Neuron (in vitro differentiated cells): ENCODE measurements around the gene MFSD2B.
A peak's percentile ranks its signal among the peaks of the same experiment; 100 is the strongest.

ENCODE experiments used
- H2AFZ ChIP-seq: one replicate; pipeline ENCODE4 v1.6.1; 2013; ENCODE audit warnings: low read depth, mild to moderate bottlenecking, inconsistent platforms, low read length, moderate library complexity
- H3K27me3 ChIP-seq: one replicate; pipeline ENCODE4 v1.6.1; 2013; ENCODE audit warnings: low read length; ENCODE audit not compliant: insufficient read depth
- H3K36me3 ChIP-seq: one replicate; pipeline ENCODE4 v1.6.1; 2013; ENCODE audit warnings: low read length; ENCODE audit not compliant: insufficient read depth
- H3K4me1 ChIP-seq: one replicate; pipeline ENCODE4 v1.6.1; 2013; ENCODE audit warnings: low read length; ENCODE audit not compliant: insufficient read depth
- H3K4me3 ChIP-seq: 2 replicates; pipeline ENCODE4 v1.5.1; 2013; ENCODE audit warnings: mild to moderate bottlenecking, low read length, moderate library complexity
- H3K9me3 ChIP-seq: one replicate; pipeline ENCODE4 v1.6.1; 2013; ENCODE audit warnings: low read length

Gene MFSD2B

DNA sequence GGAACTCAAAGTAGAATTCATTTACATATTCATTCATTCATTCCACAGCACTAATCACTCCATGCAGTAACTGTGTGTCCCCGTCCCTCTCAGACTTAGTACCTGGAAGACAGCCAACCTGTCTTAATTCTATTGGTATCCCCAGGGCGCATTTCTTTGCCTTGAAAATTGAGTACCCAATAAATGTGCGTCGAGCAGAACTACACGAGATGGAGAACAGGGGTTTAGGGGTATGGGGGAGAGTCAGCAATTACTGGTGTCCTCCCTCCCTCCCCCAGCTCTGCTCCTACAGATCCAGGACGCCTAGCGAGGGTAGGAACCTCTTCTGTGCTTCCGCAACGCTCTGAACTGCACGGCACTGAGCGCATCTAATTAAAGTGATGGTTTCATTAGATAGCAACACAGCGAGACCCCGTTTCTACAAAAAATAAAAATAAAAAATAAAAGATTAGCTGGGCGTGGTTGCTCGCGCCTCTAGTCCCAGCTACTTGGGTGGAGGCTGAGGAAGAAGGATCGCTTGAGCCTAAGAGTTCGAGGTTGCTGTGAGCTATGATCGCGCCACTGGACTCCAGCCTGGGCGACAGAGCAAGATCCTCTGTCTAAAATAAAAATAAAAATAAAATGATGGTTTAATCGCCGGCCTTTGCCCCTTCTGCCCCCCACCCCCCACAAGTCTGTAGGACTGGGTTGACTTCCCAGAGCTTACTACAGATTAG, 39.0 kb downstream of the MFSD2B start:
- H3K27me3 ChIP-seq = no peaks in the 10 kb centered on the region
- H3K36me3 ChIP-seq = no peaks in the 10 kb centered on the region
- H2AFZ ChIP-seq = peak overlapping the region; percentile 62
- H3K9me3 ChIP-seq = no peaks in the 10 kb centered on the region
- peak overlapping the region; percentile 62 for H3K4me3 ChIP-seq
- H3K4me1 ChIP-seq = peaks cover 15% of the 10 kb centered on the region

DNA sequence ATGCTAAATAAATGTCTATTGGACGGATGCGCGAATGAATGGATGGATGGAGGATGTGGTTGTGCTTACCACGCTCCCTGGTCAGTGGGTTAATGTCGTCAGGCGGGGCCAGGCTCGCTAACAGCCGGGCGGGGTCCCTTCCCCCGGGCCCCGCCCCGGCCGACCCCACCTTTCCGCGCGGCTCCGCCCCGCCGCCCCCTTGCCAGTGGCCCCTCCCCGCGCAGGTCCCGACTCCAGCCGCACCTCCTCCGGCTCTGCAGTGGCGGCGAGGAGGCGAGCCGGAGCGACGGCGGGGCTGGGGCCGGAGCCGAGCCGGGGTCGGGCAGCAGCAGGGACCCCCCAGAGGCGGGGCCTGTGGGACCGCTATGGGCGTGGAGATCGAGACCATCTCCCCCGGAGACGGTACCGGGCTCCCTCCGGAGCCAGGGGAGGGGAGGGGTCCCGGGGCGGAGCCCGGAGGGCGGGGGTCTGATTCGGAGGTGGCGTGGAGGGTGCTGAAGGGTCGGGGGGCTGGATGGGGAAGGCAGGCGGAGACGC, 39.7 kb downstream of the MFSD2B start, which contains the start of gene FKBP1B:
Gene FKBP1B, plus strand, starts transcription at position 257 of the 537 bp plus-strand sequence. Its CDS starts 109 bp downstream, at position 366.
- Histone ChIP-seq H3K36me3 (peaks cover 3% of the 10 kb centered on the region), H3K4me1 (peaks cover 15% of the 10 kb centered on the region), H2AFZ (peak within 1 kb of the TSS; percentile 62), H3K9me3 (no peaks in the 10 kb centered on the region), H3K27me3 (no peaks in the 10 kb centered on the region), H3K4me3 (peak within 1 kb of the TSS; percentile 62)

DNA sequence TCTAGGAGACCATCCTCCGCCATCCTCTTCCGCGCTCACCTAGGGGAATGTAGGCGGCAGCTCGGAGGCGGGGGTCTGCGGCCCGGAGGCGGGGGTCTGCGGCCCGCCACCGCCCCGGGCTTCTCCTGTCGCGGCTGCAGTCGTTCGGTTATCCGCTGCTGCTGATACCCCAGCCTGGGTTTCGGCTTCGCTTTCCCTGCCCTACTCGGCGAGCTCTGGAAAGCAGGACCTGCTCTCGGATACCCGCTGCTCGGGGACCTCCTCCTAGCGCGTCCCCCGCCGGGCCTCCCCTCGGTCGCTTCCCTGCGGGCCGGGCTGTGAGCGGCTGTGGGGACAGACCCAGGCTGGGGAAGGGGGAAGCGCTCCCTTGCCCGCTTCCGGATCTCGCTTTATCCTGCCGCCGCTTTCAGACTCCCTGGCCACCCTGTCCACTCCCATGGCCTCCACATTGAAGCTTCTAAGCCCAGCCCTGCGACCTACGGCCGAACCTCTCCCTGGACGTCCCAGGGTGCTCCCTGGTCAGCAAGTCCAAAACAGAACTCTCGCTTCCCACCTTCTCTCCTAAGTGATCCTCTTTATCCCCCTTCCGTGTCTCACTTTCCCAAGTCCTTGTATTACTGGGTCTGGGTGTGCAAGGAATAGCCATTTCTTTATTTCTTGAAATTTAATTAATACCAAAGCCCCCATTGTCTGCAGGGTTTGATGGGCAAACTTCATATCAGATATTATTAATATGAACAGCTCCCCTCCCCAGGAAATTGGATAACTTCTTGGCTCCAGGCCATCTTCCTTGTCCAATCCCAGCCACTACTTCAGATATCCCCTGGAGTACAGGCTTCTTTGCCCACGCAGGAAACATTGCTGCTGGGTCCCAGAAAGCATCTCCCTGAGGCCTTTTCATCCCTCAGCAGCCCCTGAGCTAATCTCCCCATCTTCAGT, 40.4 kb downstream of the MFSD2B start:
- peaks cover 15% of the 10 kb centered on the region for H3K4me1 ChIP-seq

DNA sequence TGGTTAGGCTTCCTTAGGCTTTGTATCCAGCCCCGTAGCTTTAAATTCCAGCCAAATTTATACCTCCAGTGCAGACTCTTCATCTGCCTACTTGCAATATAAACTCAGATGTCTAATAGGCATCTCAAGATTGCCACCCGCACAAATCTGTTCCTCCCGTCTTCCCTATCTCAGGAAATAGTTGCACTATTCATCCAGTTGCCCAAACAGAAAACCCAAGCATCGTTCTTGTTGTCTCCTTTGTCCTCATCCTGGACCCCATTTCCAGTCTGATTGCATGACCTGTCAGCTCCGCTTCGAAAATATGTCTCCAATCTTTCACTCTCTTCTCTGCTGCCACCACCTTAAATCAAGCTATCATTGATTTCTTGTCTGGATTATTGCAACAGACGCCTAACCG, 41.9 kb downstream of the MFSD2B start:
- Histone ChIP-seq H2AFZ (no peak overlapping the region), H3K4me1 (peaks cover 10% of the 10 kb centered on the region), H3K36me3 (peaks cover 5% of the 10 kb centered on the region), H3K4me3 (no peak overlapping the region), H3K9me3 (no peaks in the 10 kb centered on the region), H3K27me3 (no peaks in the 10 kb centered on the region)

More for the DNA sequence above, 40.4 kb downstream of the MFSD2B start:
- Histone ChIP-seq H2AFZ (peak overlapping the region; percentile 62), H3K36me3 (peaks cover 5% of the 10 kb centered on the region), H3K27me3 (no peaks in the 10 kb centered on the region), H3K9me3 (no peaks in the 10 kb centered on the region), H3K4me3 (peak overlapping the region; percentile 62)

DNA sequence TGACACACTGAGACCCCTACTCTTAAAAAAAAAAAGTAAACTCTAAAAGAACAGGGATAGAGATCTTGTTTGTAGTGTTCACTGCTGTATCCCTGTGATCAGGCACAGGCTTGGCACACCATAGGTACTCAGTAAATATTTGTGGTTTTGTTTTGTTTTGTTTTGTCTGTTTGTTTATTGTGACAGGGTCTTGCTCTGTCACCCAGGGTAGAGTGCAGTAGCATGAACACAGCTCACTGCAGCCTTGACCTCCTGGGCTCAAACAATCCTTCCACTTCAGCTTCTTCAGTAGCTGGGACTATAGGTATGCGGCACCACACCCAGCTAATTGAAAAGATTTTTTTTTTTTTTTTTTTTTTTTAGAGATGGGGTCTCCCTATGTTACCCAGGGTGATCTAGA, 43.1 kb downstream of the MFSD2B start:
- peaks cover 5% of the 10 kb centered on the region for H3K36me3 ChIP-seq
- H3K27me3 ChIP-seq = no peaks in the 10 kb centered on the region
- no peaks in the 10 kb centered on the region for H3K9me3 ChIP-seq
- peaks cover 7% of the 10 kb centered on the region for H3K4me1 ChIP-seq
- H3K4me3 ChIP-seq = no peak overlapping the region
- H2AFZ ChIP-seq = no peak overlapping the region

DNA sequence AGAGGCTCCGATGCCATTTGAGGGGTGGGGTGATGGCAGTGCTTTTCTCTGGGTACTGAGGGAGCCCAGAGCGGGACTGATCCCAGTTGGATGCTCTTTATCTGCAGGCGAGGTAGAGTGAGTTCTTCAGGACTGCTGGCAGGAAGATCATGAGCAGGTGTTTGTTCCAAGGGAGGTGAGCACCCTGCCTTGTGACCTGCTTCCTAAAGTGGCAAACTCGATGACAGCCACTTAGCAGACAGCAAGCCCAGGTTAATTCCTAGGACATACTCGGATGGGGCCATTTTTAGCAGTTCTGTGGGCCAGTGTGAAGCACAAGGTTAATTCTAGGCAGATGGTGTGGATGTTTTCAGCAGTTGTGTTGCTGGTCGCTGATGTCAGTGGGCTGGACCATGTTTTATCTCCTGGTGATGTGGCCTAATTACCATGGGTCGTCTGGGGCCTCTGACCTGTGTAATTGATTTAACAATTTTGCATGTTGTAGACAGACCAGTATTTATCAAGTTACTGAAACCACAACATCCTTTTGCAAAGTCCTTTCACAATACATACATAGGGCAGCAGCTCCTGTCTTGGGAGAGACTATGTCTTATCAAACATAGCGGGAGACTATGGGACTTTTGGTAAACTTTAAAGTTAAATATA, 44.6 kb downstream of the MFSD2B start:
- H3K27me3 ChIP-seq = no peaks in the 10 kb centered on the region
- H3K4me3 ChIP-seq = no peak overlapping the region
- no peak overlapping the region for H2AFZ ChIP-seq
- H3K9me3 ChIP-seq = no peaks in the 10 kb centered on the region
- peaks cover 3% of the 10 kb centered on the region for H3K4me1 ChIP-seq
- H3K36me3 ChIP-seq = peaks cover 5% of the 10 kb centered on the region

DNA sequence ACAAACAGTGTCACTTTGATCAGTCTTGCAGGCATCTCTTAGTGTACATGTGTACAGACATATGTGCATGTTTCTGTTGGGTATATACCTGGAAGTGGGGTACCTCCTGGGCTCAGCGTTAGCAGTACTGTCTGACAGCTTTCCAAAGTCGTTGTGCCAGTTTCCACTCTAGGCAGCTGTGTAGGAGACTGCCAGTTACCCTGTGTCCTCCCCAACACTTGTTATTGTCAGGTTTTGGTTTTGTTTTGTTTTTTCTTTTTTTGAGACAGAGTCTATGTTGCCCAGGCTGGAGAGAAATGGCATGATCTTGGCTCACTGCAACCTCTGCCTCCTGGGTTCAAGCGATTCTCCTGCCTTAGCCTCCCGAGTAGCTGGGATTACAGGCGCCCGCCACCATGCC, 45.9 kb downstream of the MFSD2B start:
- no peaks in the 10 kb centered on the region for H3K4me1 ChIP-seq
- no peak overlapping the region for H2AFZ ChIP-seq
- peaks cover 5% of the 10 kb centered on the region for H3K36me3 ChIP-seq
- no peak overlapping the region for H3K4me3 ChIP-seq
- no peaks in the 10 kb centered on the region for H3K9me3 ChIP-seq
- no peaks in the 10 kb centered on the region for H3K27me3 ChIP-seq

DNA sequence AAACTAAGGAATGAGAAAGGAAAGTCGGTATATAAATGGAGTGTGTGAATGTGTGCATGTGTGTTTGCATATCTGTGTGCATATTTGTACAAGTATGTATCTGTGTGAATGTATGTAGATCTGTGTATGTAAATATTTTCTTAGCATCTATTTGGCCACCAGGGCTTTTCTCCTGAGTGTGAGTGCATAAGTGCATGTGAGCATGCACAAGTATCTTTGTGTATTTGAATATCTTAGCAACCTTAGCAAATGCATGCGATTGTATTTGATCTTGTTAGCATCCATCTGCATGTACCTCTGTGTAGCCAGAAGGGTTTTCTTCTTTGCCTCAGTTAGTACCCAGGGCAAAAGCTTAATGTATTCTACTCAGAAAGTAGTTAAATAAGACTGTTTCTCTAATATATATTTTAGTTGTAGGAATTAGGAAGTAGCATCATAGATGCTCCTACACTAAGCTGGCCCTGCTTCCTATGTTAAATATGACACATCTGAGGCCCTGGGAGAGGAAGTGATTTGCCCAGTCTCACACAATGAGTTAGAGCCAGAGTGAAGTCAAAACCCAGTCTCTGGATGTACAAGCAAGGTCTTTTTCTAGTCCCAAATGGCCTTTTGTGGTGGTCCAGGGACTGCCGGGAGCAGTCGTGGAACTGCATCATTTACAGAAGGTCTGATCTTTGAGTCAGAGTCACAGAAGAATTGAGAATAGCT, 48.8 kb downstream of the MFSD2B start:
- H3K4me1 ChIP-seq = no peaks in the 10 kb centered on the region
- peaks cover 13% of the 10 kb centered on the region for H3K36me3 ChIP-seq
- H2AFZ ChIP-seq = no peak overlapping the region
- no peaks in the 10 kb centered on the region for H3K9me3 ChIP-seq
- H3K27me3 ChIP-seq = no peaks in the 10 kb centered on the region
- H3K4me3 ChIP-seq = no peak overlapping the region

DNA sequence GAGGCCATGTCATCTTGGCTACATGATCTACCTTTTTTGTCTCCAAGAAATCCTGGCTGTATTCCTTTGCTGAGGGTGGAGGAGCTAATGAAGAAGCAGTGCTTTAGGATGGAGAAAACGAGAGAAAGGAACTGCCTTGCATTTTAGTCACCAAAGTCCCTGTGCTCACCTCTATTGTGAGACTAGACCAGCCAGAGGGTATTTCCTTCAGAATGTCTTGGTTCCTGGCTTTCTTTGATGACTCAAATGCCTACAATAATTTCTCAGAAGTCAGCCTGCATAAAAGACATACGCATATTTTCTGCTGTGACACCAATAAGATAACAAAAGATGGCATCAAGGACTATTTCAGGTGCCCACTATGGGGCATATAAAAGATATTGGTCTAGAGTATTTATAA, 55.5 kb downstream of the MFSD2B start:
- H3K4me3 ChIP-seq = no peak overlapping the region
- H3K27me3 ChIP-seq = no peaks in the 10 kb centered on the region
- no peak overlapping the region for H2AFZ ChIP-seq
- H3K36me3 ChIP-seq = peaks cover 52% of the 10 kb centered on the region
- H3K9me3 ChIP-seq = no peaks in the 10 kb centered on the region
- no peaks in the 10 kb centered on the region for H3K4me1 ChIP-seq

DNA sequence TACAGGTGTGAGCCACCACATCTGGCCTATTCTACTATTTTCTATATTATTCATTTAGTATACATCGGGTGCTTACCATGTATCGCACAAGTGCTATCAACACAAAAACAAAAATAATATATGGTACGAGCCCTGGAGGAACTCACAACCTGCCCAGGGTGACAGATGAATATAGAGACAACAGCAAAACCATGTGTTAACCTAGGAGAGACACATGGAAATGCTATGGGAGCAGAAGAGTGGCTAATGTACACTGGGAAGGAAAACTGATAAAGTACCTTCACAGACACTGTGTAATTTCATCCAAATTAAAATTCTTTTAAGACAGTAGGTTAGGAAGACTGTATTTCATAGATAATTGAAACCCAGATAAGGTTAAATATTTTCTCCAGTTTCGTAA, 62.4 kb downstream of the MFSD2B start:
- Histone ChIP-seq H3K36me3 (peaks cover 49% of the 10 kb centered on the region), H2AFZ (no peak overlapping the region), H3K4me1 (peaks cover 9% of the 10 kb centered on the region), H3K4me3 (no peak overlapping the region), H3K27me3 (no peaks in the 10 kb centered on the region), H3K9me3 (no peaks in the 10 kb centered on the region)

DNA sequence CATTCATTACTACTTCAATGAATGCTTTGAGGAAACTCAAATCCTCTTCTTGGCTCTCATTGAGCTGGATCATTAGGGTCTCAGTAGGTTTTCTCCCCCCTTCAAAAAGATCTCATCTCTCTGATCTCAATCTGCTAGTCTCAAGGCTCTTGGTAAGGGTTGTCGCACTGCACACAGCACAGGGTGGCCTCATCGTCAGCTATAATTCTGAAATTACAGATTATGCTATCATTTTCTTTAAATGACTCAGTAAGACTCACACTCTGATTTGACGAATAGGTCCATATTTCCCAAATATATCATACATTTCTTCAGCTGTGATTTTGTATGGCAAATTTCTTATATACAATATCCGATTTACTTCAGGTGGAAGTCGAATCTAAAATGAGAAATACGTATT, 63.9 kb downstream of the MFSD2B start:
- peaks cover 44% of the 10 kb centered on the region for H3K36me3 ChIP-seq
- peaks cover 9% of the 10 kb centered on the region for H3K4me1 ChIP-seq
- no peaks in the 10 kb centered on the region for H3K9me3 ChIP-seq
- H3K27me3 ChIP-seq = no peaks in the 10 kb centered on the region
- no peak overlapping the region for H3K4me3 ChIP-seq
- H2AFZ ChIP-seq = no peak overlapping the region

DNA sequence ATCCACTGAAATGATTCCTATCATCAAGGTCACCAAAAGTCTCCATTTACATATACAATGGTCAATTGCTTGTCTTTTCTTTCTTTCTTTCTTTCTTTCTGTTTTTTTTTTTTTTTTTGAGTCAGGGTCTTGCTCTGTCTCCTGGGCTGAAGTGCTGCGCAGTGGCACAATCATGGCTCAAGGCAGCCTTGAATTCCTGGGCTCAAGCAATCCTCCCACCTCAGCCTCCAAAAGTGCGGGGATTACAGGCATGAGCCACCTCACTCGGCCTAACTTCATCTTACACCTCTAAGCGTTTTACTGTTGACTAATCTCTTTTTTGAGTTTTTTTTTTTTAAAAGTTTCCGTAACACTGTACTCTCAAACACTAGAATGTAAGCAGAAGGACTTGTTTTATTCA, 65.4 kb downstream of the MFSD2B start:
- Histone ChIP-seq H3K4me3 (peak overlapping the region; percentile 85), H2AFZ (no peak overlapping the region), H3K27me3 (no peaks in the 10 kb centered on the region), H3K36me3 (peaks cover 45% of the 10 kb centered on the region), H3K9me3 (no peaks in the 10 kb centered on the region), H3K4me1 (peaks cover 9% of the 10 kb centered on the region)
